ENCODE measurements around the gene ALDH1B1. TPM values are rescaled to one million over a fixed set of nuclear protein-coding genes. Genes with fewer than 3 reads are reported as not detected.
"Not testable (repeated sequence)": the region's sequence is repeated elsewhere in the genome, so short reads cannot be mapped to it uniquely, and the experiment has no call there.

The ALDH1B1 gene
- total RNA-seq, 4 donors from 2014 or later: 7.9 to 15.3 (median 11.0) TPM

GRCh38 chr9:38376021-38376670 is 16.4 kb upstream of the ALDH1B1 start:
- TF ChIP-seq POLR2A (IDR thresholded peaks at IDR 0.05): no peak
- no peak for TF ChIP-seq CTCF (IDR thresholded peaks at IDR 0.05)
- TF ChIP-seq EP300 (IDR thresholded peaks at IDR 0.05): no peak
- Histone ChIP-seq H3K27me3 (no peaks in the 10 kb centered on the region), H3K27ac (no peak overlapping the region), H3K36me3 (no peaks in the 10 kb centered on the region), H3K9me3 (no peaks in the 10 kb centered on the region), H3K4me3 (no peak overlapping the region), H3K4me1 (peaks cover 0 to 12% (median 0%) of the 10 kb centered on the region in 4 donors)
- no peak for DNase-seq (ENCODE audit: low spot score in 2 of 2)
- WGBS, 2 donors: 32 to 42% methylated on average over 9 of the region's 9 CpGs

DNA sequence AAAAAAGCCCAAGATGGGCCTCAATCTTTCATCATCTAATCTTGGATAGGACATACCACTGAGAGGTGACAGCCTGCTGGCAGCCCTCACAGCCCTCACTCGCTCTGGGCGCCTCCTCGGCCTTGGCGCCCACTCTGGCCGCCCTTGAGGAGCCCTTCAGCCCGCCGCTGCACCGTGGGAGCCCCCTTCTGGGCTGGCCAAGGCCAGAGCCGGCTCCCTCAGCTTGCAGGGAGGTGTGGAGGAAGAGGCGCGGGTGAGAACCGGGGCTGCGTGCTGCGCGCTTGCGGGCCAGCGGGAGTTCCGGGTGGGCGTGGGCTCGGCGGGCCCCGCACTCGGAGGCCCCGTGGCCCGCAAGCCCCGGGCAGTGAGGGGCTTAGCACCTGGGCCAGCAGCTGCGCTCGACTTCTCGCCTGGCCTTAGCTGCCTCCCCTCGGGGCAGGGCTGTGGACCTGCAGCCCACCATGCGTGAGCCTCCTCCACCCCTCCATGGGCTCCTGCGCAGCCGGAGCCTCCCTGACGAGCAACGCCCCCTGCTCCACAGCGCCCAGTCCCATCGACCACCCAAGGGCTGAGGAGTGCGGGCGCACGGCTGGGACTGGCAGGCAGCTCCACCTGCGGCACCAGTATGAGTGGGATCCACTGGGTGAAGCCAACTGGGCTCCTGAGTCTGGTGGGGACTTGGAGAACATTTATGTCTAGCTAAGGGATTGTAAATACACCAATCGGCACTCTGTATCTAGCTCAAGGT is 15.0 kb upstream of the ALDH1B1 start:
- whole genome bisulfite sequencing, 2 donors: 93 to 94% methylated on average over 15 to 40 of the region's 42 CpGs
- H3K36me3 ChIP-seq; H3K9me3 ChIP-seq; H3K4me3 ChIP-seq; H3K27me3 ChIP-seq; DNase-seq (ENCODE audit: low spot score in 2 of 2): not testable (repeated sequence)
- H3K27ac ChIP-seq: peak overlapping the region in 1 of 4 donors; percentile 28
- H3K4me1 ChIP-seq: peaks cover 0 to 12% (median 0%) of the 10 kb centered on the region in 4 donors

DNA sequence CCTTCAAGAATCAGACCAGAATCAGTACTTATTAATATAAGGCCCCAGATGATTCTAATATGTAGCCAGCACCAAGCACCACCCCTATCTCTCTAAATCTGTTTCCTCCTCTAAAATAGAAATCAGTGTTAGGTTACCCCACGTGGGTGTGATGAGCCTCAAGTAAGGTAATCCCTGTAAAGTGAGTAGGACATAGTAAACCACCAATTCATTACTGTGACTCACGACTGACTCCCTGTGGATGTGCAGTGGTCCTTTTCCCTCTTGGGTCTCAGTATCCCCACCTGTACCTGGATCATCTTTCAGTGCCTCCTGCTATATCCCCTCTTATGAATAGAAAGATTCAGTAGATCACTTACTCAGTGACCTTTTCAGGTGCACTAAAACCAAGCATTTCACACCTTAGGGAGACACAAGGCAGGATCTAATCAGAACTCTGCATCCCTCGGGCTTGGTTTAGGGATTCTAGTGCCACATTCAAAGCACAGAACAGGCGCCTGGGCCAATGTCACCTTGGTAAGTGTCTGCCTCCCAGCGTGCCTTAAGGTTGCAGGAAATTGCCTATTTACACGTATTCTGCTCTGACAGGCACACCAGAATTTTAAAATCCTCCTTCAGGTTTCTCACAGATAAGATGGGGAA is 12.2 kb upstream of the ALDH1B1 start:
- Histone ChIP-seq H3K36me3 (no peaks in the 10 kb centered on the region), H3K27me3 (no peaks in the 10 kb centered on the region), H3K4me3 (no peak overlapping the region), H3K27ac (no peak overlapping the region), H3K4me1 (peaks cover 0 to 12% (median 0%) of the 10 kb centered on the region in 4 donors), H3K9me3 (peaks cover 0 to 9% (median 0%) of the 10 kb centered on the region in 4 donors)
- WGBS, 2 donors: 83 to 84% methylated on average over 6 of the region's 6 CpGs
- no peak for DNase-seq (ENCODE audit: low spot score in 2 of 2)
- TF ChIP-seq POLR2A (IDR thresholded peaks at IDR 0.05) (no peak), CTCF (IDR thresholded peaks at IDR 0.05) (no peak), EP300 (IDR thresholded peaks at IDR 0.05) (no peak)

DNA sequence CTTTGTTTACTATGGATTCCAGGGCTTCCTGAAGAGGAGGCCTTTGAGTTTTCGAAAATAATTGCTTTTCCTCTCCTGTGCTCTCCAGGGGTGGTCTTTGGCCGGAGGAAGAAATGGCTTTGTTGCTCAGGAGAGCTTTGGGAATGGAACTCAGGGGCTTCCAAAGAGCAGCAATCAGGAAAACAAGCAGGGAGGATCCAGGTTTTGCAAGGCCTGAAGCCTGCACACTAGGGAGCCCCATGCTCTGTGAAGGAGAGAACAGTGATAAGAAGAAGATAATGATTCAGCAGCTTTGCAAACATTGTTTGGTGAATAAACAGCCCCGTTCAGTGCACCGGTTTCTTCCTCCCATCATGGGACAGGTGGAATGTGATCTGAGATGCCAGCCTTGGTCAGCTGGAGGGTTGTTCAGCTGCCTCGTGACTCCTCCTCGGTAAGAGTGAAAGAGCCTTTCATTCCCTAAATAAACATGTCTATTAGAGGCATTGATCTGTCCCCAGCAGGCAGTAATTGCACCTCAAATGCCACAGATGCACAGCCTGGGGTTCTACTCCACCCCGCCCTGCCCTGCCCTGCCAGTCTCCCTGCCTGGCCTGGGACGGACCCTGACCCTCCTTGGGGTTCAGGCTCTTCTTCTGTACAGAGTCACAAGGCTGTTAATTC is 11.5 kb upstream of the ALDH1B1 start:
- Histone ChIP-seq H3K36me3 (no peaks in the 10 kb centered on the region), H3K27me3 (no peaks in the 10 kb centered on the region), H3K4me1 (peaks cover 0 to 12% (median 0%) of the 10 kb centered on the region in 4 donors), H3K27ac (no peak overlapping the region), H3K4me3 (no peak overlapping the region), H3K9me3 (peaks cover 0 to 9% (median 0%) of the 10 kb centered on the region in 4 donors)
- TF ChIP-seq POLR2A (IDR thresholded peaks at IDR 0.05): no peak
- TF ChIP-seq EP300 (IDR thresholded peaks at IDR 0.05): no peak
- no peak for TF ChIP-seq CTCF (IDR thresholded peaks at IDR 0.05)
- 45 to 50% methylated on average over 8 of the region's 8 CpGs for WGBS, 2 donors
- no peak for DNase-seq (ENCODE audit: low spot score in 2 of 2)

GRCh38 chr9:38382141-38382540 is 10.4 kb upstream of the ALDH1B1 start:
- peaks cover 0 to 9% (median 0%) of the 10 kb centered on the region in 4 donors for H3K9me3 ChIP-seq
- no peaks in the 10 kb centered on the region for H3K27me3 ChIP-seq
- no peak for DNase-seq (ENCODE audit: low spot score in 2 of 2)
- no peak overlapping the region for H3K27ac ChIP-seq
- no peak overlapping the region for H3K4me3 ChIP-seq
- H3K4me1 ChIP-seq: peaks cover 0 to 3% (median 0%) of the 10 kb centered on the region in 4 donors
- no peak for TF ChIP-seq POLR2A (IDR thresholded peaks at IDR 0.05)
- TF ChIP-seq CTCF (IDR thresholded peaks at IDR 0.05): no peak
- no peak for TF ChIP-seq EP300 (IDR thresholded peaks at IDR 0.05)
- no peaks in the 10 kb centered on the region for H3K36me3 ChIP-seq
- WGBS, 2 donors: 81 to 83% methylated on average over 8 of the region's 8 CpGs

Measured in tibial nerve (tissue), 4 donors.